GM12878 (cell line): ENCODE data around the gene SIMC1. TPM values are rescaled to one million over a fixed set of nuclear protein-coding genes. Genes with fewer than 3 reads are reported as not detected.

Source experiments
- ATAC-seq: fragments of 200-7000 bp; cut with Tn5 transposase; 3 replicates; pipeline ENCODE4 v1.9.1; 2020; ENCODE audit warnings: mild to moderate bottlenecking, moderate library complexity
- BruUV-seq: library from RNA; stranded (reverse); fragments of 400-500 nt; replicated peaks from 2 replicates; lab custom pipeline; 2021; lab: Mats Ljungman, UMichigan
- CTCF ChIA-PET: fragments of 300-600 bp; sonication (Branson Sonifier 250); formaldehyde crosslinking; extraction: SDS; loops from one replicate; lab custom pipeline; 2021; ENCODE audit warnings: inconsistent platforms; lab: Yijun Ruan, JAX
- POLR2A ChIA-PET: fragments of 350-600 bp; formaldehyde crosslinking; extraction: SDS; loops from one replicate; lab custom pipeline; 2021; ENCODE audit warnings: inconsistent platforms; lab: Charles Lee
- RAD21 ChIA-PET: fragments of 300-600 bp; sonication (Branson Sonifier 250); formaldehyde crosslinking; loops from one replicate; lab custom pipeline; 2023; ENCODE audit warnings: antibody characterized with exemption; ENCODE audit not compliant: unreplicated experiment; lab: Charles Lee
- SMC1A ChIA-PET: fragments of 300-600 bp; sonication (Branson Sonifier 250); formaldehyde crosslinking; loops from one replicate; lab custom pipeline; 2023; ENCODE audit not compliant: unreplicated experiment, uncharacterized antibody; lab: Charles Lee
- DNase-seq: peaks from one replicate; pipeline ENCODE4 v3.0.0-alpha.2; 2011; ENCODE audit warnings: low read depth, low spot score
- FAIRE-seq: peaks from 3 replicates; lab custom pipeline; 2011; peaks lifted over from hg19 to GRCh38; lab: Jason Lieb, UNC
- H2AFZ ChIP-seq: 2 replicates; pipeline ENCODE4 v1.6.0; 2011; ENCODE audit warnings: low read depth, low read length, control low read depth; ENCODE audit not compliant: control insufficient read depth
- H3K27ac ChIP-seq: 2 replicates; pipeline ENCODE4 v1.5.1; 2011; ENCODE audit warnings: control low read depth; ENCODE audit not compliant: control insufficient read depth, insufficient read depth
- H3K27me3 ChIP-seq, 2 experiments: replicated peaks in 1 of 2; 2 replicates each; pipeline versions ENCODE4 v1.6.0 to v1.6.1; 2011; ENCODE audit warnings: low read length in 1 of 2; ENCODE audit not compliant: control insufficient read depth in 2 of 2, insufficient read depth in 2 of 2
- H3K36me3 ChIP-seq, 2 experiments: 2 replicates each; pipeline ENCODE4 v1.5.1; 2011; ENCODE audit warnings: low read length in 1 of 2; ENCODE audit not compliant: control insufficient read depth in 2 of 2, insufficient read depth in 2 of 2
- H3K4me1 ChIP-seq: 2 replicates; pipeline ENCODE4 v1.6.1; 2011; ENCODE audit warnings: mild to moderate bottlenecking, low read length, moderate library complexity, mixed read lengths; ENCODE audit not compliant: control insufficient read depth, insufficient read depth
- H3K4me2 ChIP-seq: 2 replicates; pipeline ENCODE4 v1.6.0; 2011; ENCODE audit warnings: control low read depth; ENCODE audit not compliant: control insufficient read depth, insufficient read depth
- H3K4me3 ChIP-seq: fragments of 200-600 bp; sonication (generic); 2 replicates; pipeline ENCODE4 v1.5.1; 2016
- H3K79me2 ChIP-seq: 2 replicates; pipeline ENCODE4 v1.6.0; 2011; ENCODE audit warnings: low read length; ENCODE audit not compliant: control insufficient read depth, insufficient read depth
- H3K9ac ChIP-seq: 2 replicates; pipeline ENCODE4 v1.8.0; 2011; ENCODE audit warnings: low read length, control low read depth, mixed read lengths; ENCODE audit not compliant: control insufficient read depth, insufficient read depth
- H3K9me3 ChIP-seq: replicated peaks from 3 replicates; pipeline ENCODE4 v1.5.1; 2011; ENCODE audit warnings: mild to moderate bottlenecking, low read length; ENCODE audit not compliant: control insufficient read depth, insufficient read depth
- H4K20me1 ChIP-seq: 2 replicates; pipeline ENCODE4 v1.6.0; 2011; ENCODE audit not compliant: control insufficient read depth, insufficient read depth
- GABPA ChIP-seq: IDR thresholded peaks from 2 replicates; pipeline ENCODE4 v1.6.1; 2014; ENCODE audit warnings: antibody characterized with exemption, low read depth, mild to moderate bottlenecking, inconsistent platforms
- JUND ChIP-seq: IDR thresholded peaks from 2 replicates; pipeline ENCODE4 v1.6.1; 2012; ENCODE audit warnings: low read depth, mild to moderate bottlenecking, low read length, improper control_type of control experiment, moderate library complexity
- POLR2AphosphoS5 ChIP-seq: IDR thresholded peaks from 2 replicates; pipeline ENCODE4 v1.6.1; 2011; ENCODE audit warnings: mild to moderate bottlenecking, low read length, inconsistent platforms
- POU2F2 ChIP-seq: IDR thresholded peaks from 3 replicates; pipeline ENCODE4 v1.6.1; 2011; ENCODE audit warnings: low read depth, mild to moderate bottlenecking, low read length, borderline replicate concordance
- RELA ChIP-seq: fragments of 450-650 bp; IDR thresholded peaks from 2 replicates; pipeline ENCODE4 v1.8.0; 2014; ENCODE audit warnings: borderline replicate concordance; ENCODE audit not compliant: partially characterized antibody
- RUNX3 ChIP-seq: IDR thresholded peaks from 2 replicates; pipeline ENCODE4 v1.6.1; 2012; ENCODE audit warnings: low read length, inconsistent platforms
- TCF7 ChIP-seq: IDR thresholded peaks from 2 replicates; pipeline ENCODE4 v1.6.1; 2014; ENCODE audit warnings: antibody characterized with exemption, borderline replicate concordance
- ZNF24 ChIP-seq: fragments of 450-650 bp; IDR thresholded peaks from 2 replicates; pipeline ENCODE4 v1.6.1; 2017; ENCODE audit warnings: antibody characterized with exemption, mild to moderate bottlenecking
- ZZZ3 ChIP-seq: IDR thresholded peaks from 2 replicates; pipeline ENCODE4 v1.6.1; 2011; ENCODE audit warnings: low read depth; ENCODE audit not compliant: control insufficient read depth, insufficient read length
- WGBS: methylation state at CpG from one replicate; pipeline ENCODE4 v1.1.6; 2016; ENCODE audit warnings: low lambda C conversion rate; ENCODE audit not compliant: insufficient replicate concordance, insufficient coverage; ENCODE audit errors: missing lambda C conversion rate; 5-methylcytosine and 5-hydroxymethylcytosine counted together
- in situ Hi-C: fragments of 300-500 bp; cut with MboI; formaldehyde crosslinking; loops from 9 replicates; pipeline ENCODE4 v1.14.3; 2018; ENCODE audit warnings: mixed read lengths
- intact Hi-C: fragments of 100-400 bp; cut with micrococcal nuclease; formaldehyde crosslinking; loops from one replicate; pipeline ENCODE4 v1.14.2; 2022; ENCODE audit not compliant: unreplicated experiment
- polyA plus RNA-seq, 11 experiments: library from polyadenylated mRNA; depleted of rRNA in 4 of 11; unstranded in 6 of 11; stranded (reverse) in 5 of 11; fragments of >200 nt; fragmentation: Nextera tagmentation in 4 of 11; fragmentation: Illumina TruSeq in 1 of 11; extraction: Ambion mirVana in 4 of 11; extraction: Trizol in 1 of 11; gene quantifications; 1 replicate in 1 of 11; 2 replicates in 10 of 11; pipeline versions ENCODE4 v1.2.1 to v1.2.3, GENCODE V29; 2011 to 2016; ENCODE audit warnings: inconsistent platforms in 2 of 11, missing spikeins in 2 of 11, low read depth in 1 of 11
- total RNA-seq, 4 experiments: library from RNA; depleted of rRNA in 3 of 4; stranded (reverse); fragments of >200 nt in 3 of 4; fragmentation: Illumina TruSeq in 1 of 4; extraction: Trizol in 1 of 4; gene quantifications; 2 replicates each; pipeline versions ENCODE4 v1.2.1 to v1.2.3, GENCODE V29; 2013 to 2021

SIMC1 gene
- total and polyA plus RNA-seq, 10 of the 15 experiments (the other 5 are each of a cell fraction or from before 2014, with no cell fraction given), result 3.0 to 16.5 (median 10.4) TPM

GRCh38 chr5:176371621-176372539, 133.7 kb downstream of the SIMC1 start (continued):
- TF ChIP-seq ZNF24 (no peak), ZZZ3 (no peak), POU2F2 (no peak), JUND (no peak), TCF7 (no peak), POLR2AphosphoS5 (no peak), RELA (no peak)

- intact Hi-C loops (no loop called here), in situ Hi-C loops (no loop called here)
- ChIA-PET CTCF (no interaction called here), POLR2A (interaction anchor here (0.6 to 1.5 kb wide), 2 partner anchors 12 to 64 kb away, joined by 4 to 5 read pairs; partner anchors contain the start of gene KIAA1191), RAD21 (no interaction called here), SMC1A (no interaction called here)
- ATAC-seq (peak; percentile 57), DNase-seq (no peak), FAIRE-seq (no peak)
- no peaks in the 10 kb centered on the region for H3K27me3 ChIP-seq
- TF ChIP-seq GABPA, result no peak
- TF ChIP-seq RUNX3, result peak; percentile 20; the same call in 1 of the 2 replicates
- no peaks in the 10 kb centered on the region for H3K9me3 ChIP-seq
- no peak overlapping the region for H3K27ac ChIP-seq
- no TSS peak for BruUV-seq
- peaks cover 0 to 3% of the 10 kb centered on the region in 2 experiments; a peak in 1 of 4 replicates for H3K36me3 ChIP-seq
- H3K4me3 ChIP-seq, result no peak overlapping the region
- H2AFZ ChIP-seq, result no peak overlapping the region
- no peaks in the 10 kb centered on the region for H3K79me2 ChIP-seq
- H3K4me1 ChIP-seq, result no peaks in the 10 kb centered on the region
- no peaks in the 10 kb centered on the region for H4K20me1 ChIP-seq
- H3K4me2 ChIP-seq, result no peak overlapping the region
- H3K9ac ChIP-seq, result no peak overlapping the region
- 48% methylated on average over 7 of the region's 7 CpGs for WGBS
Measured at GRCh38 chr5:176373100-176373818, 135.0 kb downstream of the SIMC1 start.
